ENCODE measurements around the gene FGR. TPM values are rescaled to one million over a fixed set of nuclear protein-coding genes. Genes with fewer than 3 reads are reported as not detected.
A peak's percentile ranks its signal among the peaks of the same experiment; 100 is the strongest.
"Not testable (repeated sequence)": the region's sequence is repeated elsewhere in the genome, so short reads cannot be mapped to it uniquely, and the experiment has no call there.

The FGR gene
- total RNA-seq, 1 donor from 2014 or later = 0.13 TPM

- DNase-seq (ENCODE audit: low read depth in 2 of 2) = no peak
These were observed 584 bp upstream of the FGR start for GRCh38 chr1:27635396-27636142.

DNA sequence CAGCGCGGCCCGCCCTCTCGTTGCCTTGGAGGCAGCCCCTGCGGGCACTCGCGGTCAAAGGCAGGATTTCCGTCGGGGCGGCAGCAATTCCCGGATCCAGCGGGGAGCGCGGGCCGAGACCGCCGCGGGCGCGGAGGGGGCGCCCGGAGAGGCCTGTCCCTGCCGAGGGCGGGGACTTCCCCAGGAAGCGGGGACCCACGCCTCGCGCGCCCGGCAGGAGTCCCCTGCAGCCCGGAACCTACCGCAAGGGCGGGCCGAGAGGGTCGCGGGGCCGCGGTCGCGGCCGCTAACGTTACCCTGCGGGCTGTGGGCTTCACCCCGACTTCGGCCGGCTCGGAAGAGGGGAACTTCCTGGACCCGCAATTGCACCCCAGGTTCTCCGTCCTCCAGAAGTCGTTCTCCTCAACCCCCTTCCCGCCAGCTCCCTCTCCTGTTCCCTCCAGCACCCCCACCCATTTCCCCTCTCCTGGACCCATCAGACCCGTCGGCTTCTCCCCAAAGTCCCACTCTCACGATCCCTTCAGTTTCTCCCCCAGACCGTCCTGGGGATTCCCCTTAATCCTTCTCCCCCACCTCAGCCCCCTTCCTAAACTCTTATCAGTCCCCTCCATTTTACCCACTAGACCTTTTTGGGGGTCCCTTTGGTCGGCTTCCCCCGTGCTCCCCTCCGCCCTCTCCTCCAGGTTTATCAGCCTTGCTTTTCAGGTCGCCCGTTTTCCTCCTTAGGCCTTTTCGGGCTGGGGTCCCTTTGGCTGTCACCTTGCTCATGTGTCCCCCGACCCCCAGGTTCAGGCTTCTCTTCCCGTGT lies 604 bp downstream of the FGR start:
- peak in 1 of 2 donors; percentile 30 for DNase-seq (ENCODE audit: low read depth in 2 of 2)

- no peak for DNase-seq (ENCODE audit: low read depth in 2 of 2)
These were observed 1.3 kb downstream of the FGR start for GRCh38 chr1:27633640-27634176.

GRCh38 chr1:27633298-27633610 lies 1.7 kb downstream of the FGR start:
- no peak for DNase-seq (ENCODE audit: low read depth in 2 of 2)

DNA sequence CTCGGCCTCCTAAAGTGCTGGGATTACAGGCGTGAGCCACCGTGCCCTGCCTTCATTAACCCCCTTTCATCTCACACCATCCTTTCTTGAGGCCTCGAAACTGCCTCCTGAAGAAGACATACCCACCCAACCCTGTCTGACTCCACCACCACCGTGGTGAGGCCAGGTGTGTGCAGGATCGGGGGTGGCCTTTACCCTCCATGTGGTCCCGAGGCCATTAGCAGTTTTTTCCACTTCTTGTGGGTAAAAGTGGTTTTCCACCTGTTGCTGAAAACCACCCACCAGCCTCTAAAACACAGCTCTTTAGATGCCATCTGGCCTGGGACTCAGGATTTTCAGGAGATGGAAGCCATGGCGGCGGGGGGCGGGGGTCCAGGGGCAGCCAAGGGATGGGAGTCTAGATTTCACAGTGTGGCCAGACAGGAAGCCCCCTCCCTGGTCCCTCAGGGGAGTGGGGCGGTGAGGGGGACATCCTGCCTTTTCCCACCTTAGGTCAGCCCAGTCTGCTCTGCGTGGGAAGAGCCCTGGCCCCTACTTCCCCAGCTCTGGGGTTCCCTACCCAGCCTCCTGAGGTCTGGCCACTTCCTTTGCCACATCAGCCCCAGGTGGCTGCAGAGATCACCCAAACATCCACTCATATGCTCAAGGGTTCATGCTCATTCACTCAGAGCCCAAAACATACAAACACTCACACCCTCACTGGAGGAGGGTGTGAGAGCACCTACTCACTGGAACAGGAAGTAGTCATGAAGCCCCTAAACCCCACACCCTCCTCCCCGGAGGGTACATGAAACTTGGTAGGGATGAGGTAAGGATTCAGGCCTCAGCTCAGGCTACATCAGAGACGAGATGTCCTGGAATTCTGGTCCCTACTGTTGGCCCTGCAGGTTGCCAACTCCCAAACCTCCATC lies 2.3 kb downstream of the FGR start:
- no peak for DNase-seq (ENCODE audit: low read depth in 2 of 2)

DNA sequence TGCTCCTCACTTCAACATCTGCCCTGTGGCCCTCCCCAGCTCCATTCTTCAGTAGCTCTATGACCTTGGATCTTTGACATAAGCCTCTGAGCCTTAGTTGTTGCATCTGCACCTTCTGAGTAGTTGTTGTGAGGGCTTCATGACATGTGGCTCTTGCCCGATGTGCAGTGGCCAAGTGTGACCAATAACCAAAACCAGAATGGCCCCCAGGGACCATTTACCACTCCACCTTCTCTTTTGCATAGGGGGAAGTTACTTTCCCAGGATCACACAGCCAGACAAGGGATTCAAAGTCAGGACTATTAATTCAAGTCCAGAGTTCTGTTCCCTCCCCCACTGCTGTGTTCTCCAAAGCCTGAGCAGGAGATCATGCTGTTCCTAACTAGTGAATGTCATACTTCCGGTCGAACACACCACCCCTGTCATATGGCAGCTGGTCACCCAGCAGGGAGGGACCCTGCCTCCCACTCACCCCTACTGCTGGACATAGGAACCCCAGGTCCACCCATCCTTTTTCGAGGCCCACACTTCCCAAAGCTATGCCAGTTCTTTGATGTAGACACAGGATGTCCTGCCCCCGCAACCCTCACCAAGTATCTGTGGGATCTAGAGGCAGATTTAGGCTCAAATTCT lies 4.0 kb downstream of the FGR start:
- DNase-seq (ENCODE audit: low read depth in 2 of 2) = peak; percentile 34 to 50

GRCh38 chr1:27628712-27629111 lies 6.3 kb downstream of the FGR start:
- no peak for DNase-seq (ENCODE audit: low read depth in 2 of 2)

GRCh38 chr1:27627733-27628132 lies 7.3 kb downstream of the FGR start:
- DNase-seq (ENCODE audit: low read depth in 2 of 2) = not testable (repeated sequence)

DNA sequence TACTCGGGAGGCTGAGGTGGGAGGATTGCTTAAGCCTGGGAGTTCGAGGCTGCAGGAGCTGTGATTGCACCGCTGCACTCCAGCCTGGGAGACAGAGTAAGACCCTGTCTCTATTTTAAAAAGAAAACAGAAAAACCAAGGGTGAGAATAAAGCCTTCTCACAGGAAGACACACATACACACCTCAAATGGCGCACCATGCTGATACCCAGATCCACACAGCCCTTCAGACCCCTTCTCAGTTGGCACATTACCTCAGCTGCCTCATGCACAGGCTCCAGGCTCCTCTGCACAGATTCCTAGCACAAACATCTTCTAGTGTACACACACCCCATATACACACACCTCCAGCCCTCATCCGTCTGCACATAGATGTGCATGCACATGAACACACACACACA lies 7.9 kb downstream of the FGR start:
- DNase-seq (ENCODE audit: low read depth in 2 of 2) = no peak

- DNase-seq (ENCODE audit: low read depth in 2 of 2) = no peak
These were observed 8.7 kb downstream of the FGR start for GRCh38 chr1:27626031-27626935.

DNA sequence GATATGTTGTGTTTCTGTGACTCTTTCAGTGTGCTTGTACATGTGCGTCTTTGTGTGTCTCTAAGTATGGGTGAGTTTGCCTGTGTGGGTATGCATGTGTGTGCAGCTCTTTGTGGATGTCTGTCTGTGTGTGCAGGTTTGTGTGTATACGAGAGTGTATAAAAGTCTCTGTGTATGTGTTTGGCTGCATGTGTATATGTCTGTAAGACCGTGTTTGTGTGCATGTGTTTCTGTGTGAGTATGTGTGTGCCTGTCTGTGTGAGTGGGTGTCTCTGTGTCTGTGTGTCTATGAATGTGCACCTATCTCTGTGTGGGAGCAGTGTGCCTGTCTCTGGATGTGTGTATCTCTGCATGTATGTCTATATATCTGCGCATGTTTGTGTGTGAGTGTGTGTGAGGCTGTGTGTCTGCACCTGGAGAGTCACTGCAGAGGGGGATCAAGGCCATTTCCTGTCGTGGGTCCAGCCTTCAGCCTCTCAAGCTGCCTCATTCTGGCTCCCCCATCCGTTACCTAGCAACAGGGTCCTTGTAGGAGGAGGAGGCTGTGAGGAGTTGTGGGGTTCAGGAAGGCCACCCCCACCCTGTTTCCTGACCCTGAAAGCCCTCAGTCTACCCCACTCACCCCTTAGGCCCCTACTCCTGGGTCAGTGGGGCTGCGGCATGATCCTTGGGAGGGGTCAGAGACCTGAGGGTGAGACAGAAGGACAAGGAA lies 10.4 kb downstream of the FGR start:
- DNase-seq (ENCODE audit: low read depth in 2 of 2) = peak in 1 of 2 donors; percentile 41

DNA sequence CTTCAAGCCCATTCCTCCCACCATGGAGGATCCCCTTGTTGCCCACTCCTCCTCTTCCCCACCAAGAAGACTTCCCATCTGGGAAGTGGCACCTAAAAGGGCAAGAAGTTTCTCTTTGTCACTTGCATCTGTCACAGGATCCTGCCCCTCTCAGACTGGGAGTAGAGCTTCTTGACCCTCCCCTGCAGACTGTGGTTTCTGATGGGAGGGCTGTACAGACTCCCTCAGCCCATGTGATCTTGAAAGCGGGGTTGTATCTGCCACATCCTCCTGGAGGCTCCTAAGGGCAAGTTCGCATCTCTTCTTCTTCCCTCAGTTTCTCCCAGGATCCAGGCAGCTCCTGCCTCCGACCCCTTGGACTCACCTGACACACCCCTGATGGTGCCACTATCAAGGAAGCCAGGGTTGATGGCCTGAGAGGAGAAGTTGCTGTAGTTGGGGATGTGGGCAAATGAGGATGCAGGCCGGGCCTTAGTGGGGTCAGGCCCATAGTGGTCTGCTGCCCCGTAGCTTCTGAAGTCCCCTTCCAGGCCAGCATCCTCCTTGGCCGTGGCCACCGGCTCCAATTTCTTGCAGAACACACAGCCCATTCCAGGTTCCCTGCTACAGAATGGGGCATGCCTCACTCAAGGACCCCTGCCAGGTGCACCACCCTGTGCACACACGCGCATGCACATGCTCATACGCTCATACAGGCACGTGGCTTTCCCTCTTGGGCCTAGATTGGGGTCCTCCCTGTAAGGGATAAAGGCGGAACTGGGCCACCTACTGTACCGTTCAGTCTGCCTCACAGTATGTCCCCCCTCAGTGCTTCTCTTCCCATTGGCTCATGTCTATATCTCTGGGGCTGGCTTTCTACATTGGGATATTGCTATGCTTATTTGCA lies 11.4 kb downstream of the FGR start:
- no peak for DNase-seq (ENCODE audit: low read depth in 2 of 2)

GRCh38 chr1:27622828-27623227 lies 12.2 kb downstream of the FGR start:
- no peak for DNase-seq (ENCODE audit: low read depth in 2 of 2)

- peak in 1 of 2 donors; percentile 66 for DNase-seq (ENCODE audit: low read depth in 2 of 2)
These were observed 13.7 kb downstream of the FGR start for GRCh38 chr1:27621051-27621920.

GRCh38 chr1:27619782-27620438 lies 15.1 kb downstream of the FGR start:
- DNase-seq (ENCODE audit: low read depth in 2 of 2) = not testable (repeated sequence)

DNA sequence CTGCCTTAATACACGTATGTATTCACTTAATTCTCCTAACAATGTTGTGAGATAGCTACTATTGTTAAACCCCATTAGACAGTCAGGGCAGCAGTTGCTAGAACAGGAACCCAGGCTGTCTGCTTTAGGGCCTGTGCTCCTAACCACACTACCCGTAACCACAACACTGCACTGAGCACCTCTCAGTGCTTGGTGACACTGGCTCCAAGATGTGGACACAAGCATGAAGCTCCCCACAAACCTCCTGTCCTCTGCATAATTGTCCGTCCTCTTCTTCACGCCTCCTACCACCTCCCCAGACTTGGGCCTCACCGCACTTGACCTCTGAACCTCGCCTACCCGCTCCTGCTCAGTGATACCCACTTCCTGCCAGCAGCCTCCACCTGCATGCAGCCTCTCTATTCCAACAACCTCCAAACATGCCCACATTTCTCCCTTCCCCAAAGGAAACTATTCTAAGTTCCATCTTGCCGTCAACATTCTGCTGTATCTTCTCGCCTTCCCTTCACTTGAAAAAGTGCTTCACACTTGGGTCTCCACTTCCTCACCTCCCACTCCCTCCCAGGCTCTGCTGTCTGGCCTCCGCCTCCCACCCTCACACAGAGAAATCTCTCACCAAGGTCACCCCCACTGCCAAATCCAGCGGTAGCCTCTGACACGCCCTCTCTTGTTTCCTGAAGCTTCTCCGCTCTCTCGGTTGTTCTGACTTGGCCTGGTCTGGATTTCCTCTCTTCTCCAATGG lies 16.5 kb downstream of the FGR start:
- DNase-seq (ENCODE audit: low read depth in 2 of 2) = no peak

Measured in dermis microvascular lymphatic vessel endothelial cell (primary cell).